ENCODE measurements around the gene HOATZ. TPM values are rescaled to one million over a fixed set of nuclear protein-coding genes. Genes with fewer than 3 reads are reported as not detected.

Gene HOATZ
- total and polyA plus RNA-seq, 2 donors (not counting 3 experiments of a cell fraction or from before 2014, with no cell fraction given) = not detected

DNA sequence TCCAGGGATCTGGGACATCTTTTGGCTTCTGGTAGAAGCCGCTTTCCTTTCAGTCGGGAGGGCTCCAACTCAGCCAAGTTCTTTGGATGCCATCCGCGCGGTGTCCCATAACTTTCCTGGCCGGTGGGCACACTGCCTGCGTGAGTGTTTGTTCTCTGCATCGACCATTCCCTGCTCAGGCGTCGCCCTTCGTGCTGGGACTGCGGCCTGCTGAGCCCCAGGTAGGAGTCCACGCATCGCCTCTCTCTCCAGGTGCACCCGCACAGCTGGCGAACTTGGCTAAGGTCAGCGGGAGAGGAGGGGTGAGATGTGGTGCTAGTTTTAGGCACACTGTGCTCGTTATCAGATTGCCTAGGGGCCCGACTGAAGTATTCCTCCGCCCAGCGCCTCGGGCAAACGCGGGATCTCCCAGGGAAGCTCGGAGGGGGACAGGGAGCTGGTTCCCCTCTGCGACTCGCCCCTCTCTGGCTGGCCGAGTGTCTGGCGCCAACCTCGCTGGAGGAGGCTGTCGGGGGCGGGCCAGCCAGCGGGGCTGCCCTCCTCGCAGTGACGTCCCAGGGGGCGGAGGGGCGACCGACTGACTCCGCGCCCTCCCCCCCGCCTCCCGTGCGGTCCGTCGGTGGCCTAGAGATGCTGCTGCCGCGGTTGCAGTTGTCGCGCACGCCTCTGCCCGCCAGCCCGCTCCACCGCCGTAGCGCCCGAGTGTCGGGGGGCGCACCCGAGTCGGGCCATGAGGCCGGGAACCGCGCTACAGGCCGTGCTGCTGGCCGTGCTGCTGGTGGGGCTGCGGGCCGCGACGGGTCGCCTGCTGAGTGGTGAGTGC, 25.7 kb downstream of the HOATZ start, which contains the start of gene LAYN:
Gene LAYN, plus strand, starts transcription at position 607 of the 823 bp plus-strand sequence. Its CDS starts 124 bp downstream, at position 731.
- BruUV-seq (replicated peaks) = no TSS peak
- intact Hi-C loops (cut with micrococcal nuclease) = loop anchor here (2.0 kb wide), 1 partner anchor 26 kb away; the partner anchor contains the start of gene HOATZ
- Histone ChIP-seq H3K4me2 (ENCODE audit: insufficient read depth, low read length) (peak within 1 kb of the TSS; percentile 39), H4K20me1 (replicated peaks; ENCODE audit: control insufficient read depth, extremely low read depth, insufficient read depth, low read length) (no peaks in the 10 kb centered on the region), H3K36me3 (ENCODE audit: control insufficient read depth in 2 of 2, extremely low read depth in 1 of 2, insufficient read depth in 2 of 2, low read length in 2 of 2) (no peaks in the 10 kb centered on the region), H2AFZ (ENCODE audit: low read depth, low read length) (peak within 1 kb of the TSS; percentile 81), H3K9ac (replicated peaks; ENCODE audit: extremely low read depth, insufficient read depth, low read length) (no peak within 1 kb of the TSS), H3K9me3 (replicated peaks; ENCODE audit: control insufficient read depth, insufficient read depth, low read length) (no peaks in the 10 kb centered on the region), H3K4me1 (ENCODE audit: control insufficient read depth, extremely low read depth, insufficient read depth, low read length) (peaks cover 17% of the 10 kb centered on the region), H3K79me2 (ENCODE audit: control insufficient read depth, insufficient read depth, low read length) (no peaks in the 10 kb centered on the region), H3K9me1 (replicated peaks; ENCODE audit: control insufficient read depth, extremely low read depth, insufficient read depth, low read length) (no peaks in the 10 kb centered on the region), H3K27ac (ENCODE audit: insufficient read depth, low read depth, low read length) (no peak within 1 kb of the TSS), H3K27me3 (ENCODE audit: control insufficient read depth in 2 of 2, insufficient read depth in 2 of 2, low read length in 2 of 2) (peaks cover 47 to 60% of the 10 kb centered on the region in 2 experiments), H3K4me3 (replicated peaks in 1 of 3; ENCODE audit: insufficient read depth in 1 of 3, low read depth in 1 of 3, low read length in 3 of 3) (peak within 1 kb of the TSS; percentile 6 to 44 (median 38))
- ChIA-PET POLR2A (no interaction called here), CTCF (interaction anchor here (1.4 kb wide), 1 partner anchor 26 kb away, joined by 5 read pairs; the partner anchor contains the start of gene HOATZ)
- DNase-seq (ENCODE audit: low read depth, low spot score) (no peak), FAIRE-seq (no peak)
- TF ChIP-seq, protein P1, sequence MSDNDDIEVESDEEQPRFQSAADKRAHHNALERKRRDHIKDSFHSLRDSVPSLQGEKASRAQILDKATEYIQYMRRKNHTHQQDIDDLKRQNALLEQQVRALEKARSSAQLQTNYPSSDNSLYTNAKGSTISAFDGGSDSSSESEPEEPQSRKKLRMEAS (IDR thresholded peaks at IDR 0.05; ENCODE audit: insufficient read depth, insufficient read length) = no peak
- TF ChIP-seq EZH2 (IDR thresholded peaks at IDR 0.05; ENCODE audit: borderline replicate concordance, low read depth, low read length, severe bottlenecking) = peak; percentile 48
- dilution Hi-C loops (cut with MboI; ENCODE audit: extremely low pct_ligation_motif_present, low sequenced_read_pairs) = no loop called here

DNA sequence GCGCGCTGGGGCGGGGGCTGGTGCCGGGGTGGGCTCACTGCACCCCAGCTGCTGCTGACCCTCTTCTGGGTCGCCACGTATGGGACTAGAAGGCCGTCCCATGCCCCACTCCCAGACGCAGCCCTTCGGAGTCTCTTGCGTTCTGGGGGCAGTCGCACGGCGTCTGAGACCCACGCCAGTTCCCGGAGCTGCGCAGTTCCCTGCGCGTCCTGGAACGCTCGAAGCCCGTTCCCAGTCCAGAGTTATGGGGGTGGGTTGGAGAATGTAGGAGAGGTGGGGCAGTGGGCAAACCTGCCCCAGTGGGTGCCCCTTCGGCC, 26.3 kb downstream of the HOATZ start:
- FAIRE-seq = no peak
- no TSS peak for BruUV-seq (replicated peaks)
- Histone ChIP-seq H3K4me2 (ENCODE audit: insufficient read depth, low read length) (peak overlapping the region; percentile 39), H3K27ac (ENCODE audit: insufficient read depth, low read depth, low read length) (no peak overlapping the region), H3K4me1 (ENCODE audit: control insufficient read depth, extremely low read depth, insufficient read depth, low read length) (peaks cover 17% of the 10 kb centered on the region), H3K9ac (replicated peaks; ENCODE audit: extremely low read depth, insufficient read depth, low read length) (no peak overlapping the region), H3K9me1 (replicated peaks; ENCODE audit: control insufficient read depth, extremely low read depth, insufficient read depth, low read length) (no peaks in the 10 kb centered on the region), H3K27me3 (ENCODE audit: control insufficient read depth in 2 of 2, insufficient read depth in 2 of 2, low read length in 2 of 2) (peaks cover 50 to 60% of the 10 kb centered on the region in 2 experiments), H2AFZ (ENCODE audit: low read depth, low read length) (peak overlapping the region; percentile 81), H3K4me3 (replicated peaks in 1 of 3; ENCODE audit: insufficient read depth in 1 of 3, low read depth in 1 of 3, low read length in 3 of 3) (peak overlapping the region; percentile 6 to 44 (median 38)), H3K9me3 (replicated peaks; ENCODE audit: control insufficient read depth, insufficient read depth, low read length) (no peaks in the 10 kb centered on the region), H3K79me2 (ENCODE audit: control insufficient read depth, insufficient read depth, low read length) (no peaks in the 10 kb centered on the region), H3K36me3 (ENCODE audit: control insufficient read depth in 2 of 2, extremely low read depth in 1 of 2, insufficient read depth in 2 of 2, low read length in 2 of 2) (no peaks in the 10 kb centered on the region), H4K20me1 (replicated peaks; ENCODE audit: control insufficient read depth, extremely low read depth, insufficient read depth, low read length) (no peaks in the 10 kb centered on the region)
- dilution Hi-C loops (cut with MboI; ENCODE audit: extremely low pct_ligation_motif_present, low sequenced_read_pairs) = no loop called here
- intact Hi-C loops (cut with micrococcal nuclease) = loop anchor here (2.0 kb wide), 1 partner anchor 26 kb away; the partner anchor contains the start of gene HOATZ
- no peak for TF ChIP-seq FOS (IDR thresholded peaks at IDR 0.05; ENCODE audit: borderline replicate concordance, insufficient read depth, low read length)
- TF ChIP-seq JUN (IDR thresholded peaks at IDR 0.05; ENCODE audit: borderline replicate concordance, insufficient read depth, insufficient read length, low read depth) = no peak
- TF ChIP-seq EZH2 (IDR thresholded peaks at IDR 0.05; ENCODE audit: borderline replicate concordance, low read depth, low read length, severe bottlenecking) = no peak
- no peak for TF ChIP-seq POLR2A (IDR thresholded peaks at IDR 0.05; ENCODE audit: low read depth, low read length)
- TF ChIP-seq, protein P2, sequence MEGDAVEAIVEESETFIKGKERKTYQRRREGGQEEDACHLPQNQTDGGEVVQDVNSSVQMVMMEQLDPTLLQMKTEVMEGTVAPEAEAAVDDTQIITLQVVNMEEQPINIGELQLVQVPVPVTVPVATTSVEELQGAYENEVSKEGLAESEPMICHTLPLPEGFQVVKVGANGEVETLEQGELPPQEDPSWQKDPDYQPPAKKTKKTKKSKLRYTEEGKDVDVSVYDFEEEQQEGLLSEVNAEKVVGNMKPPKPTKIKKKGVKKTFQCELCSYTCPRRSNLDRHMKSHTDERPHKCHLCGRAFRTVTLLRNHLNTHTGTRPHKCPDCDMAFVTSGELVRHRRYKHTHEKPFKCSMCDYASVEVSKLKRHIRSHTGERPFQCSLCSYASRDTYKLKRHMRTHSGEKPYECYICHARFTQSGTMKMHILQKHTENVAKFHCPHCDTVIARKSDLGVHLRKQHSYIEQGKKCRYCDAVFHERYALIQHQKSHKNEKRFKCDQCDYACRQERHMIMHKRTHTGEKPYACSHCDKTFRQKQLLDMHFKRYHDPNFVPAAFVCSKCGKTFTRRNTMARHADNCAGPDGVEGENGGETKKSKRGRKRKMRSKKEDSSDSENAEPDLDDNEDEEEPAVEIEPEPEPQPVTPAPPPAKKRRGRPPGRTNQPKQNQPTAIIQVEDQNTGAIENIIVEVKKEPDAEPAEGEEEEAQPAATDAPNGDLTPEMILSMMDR (IDR thresholded peaks at IDR 0.05; ENCODE audit: extremely low read depth in 1 of 2, insufficient read depth in 1 of 2, low read depth in 1 of 2, low read length in 2 of 2) = no peak
- TF ChIP-seq, protein P1 (IDR thresholded peaks at IDR 0.05; ENCODE audit: insufficient read depth, insufficient read length) = no peak
- no peak for TF ChIP-seq POLR2AphosphoS5 (IDR thresholded peaks at IDR 0.05; ENCODE audit: insufficient read depth, low read depth, low read length)
- TF ChIP-seq GATA2 (IDR thresholded peaks at IDR 0.05; ENCODE audit: insufficient read depth, insufficient read length, low read depth, low read length) = no peak
- no peak for TF ChIP-seq MYC (IDR thresholded peaks at IDR 0.05; ENCODE audit: low read depth, low read length)
- POLR2A ChIA-PET = no interaction called here
- CTCF ChIA-PET = interaction anchor here (1.2 to 1.4 kb wide), 2 partner anchors 10 to 27 kb away, joined by 4 to 5 read pairs; partner anchors contain the start of gene HOATZ
- no peak for DNase-seq (ENCODE audit: low read depth, low spot score)
